A549 (cell line): ENCODE results near the gene KCNAB1. TPM values are rescaled to one million over a fixed set of nuclear protein-coding genes. Genes with fewer than 3 reads are reported as not detected.

Experiments used
- ATAC-seq, 2 experiments: fragments of 200-7000 bp in 1 of 2; fragments of >200 bp in 1 of 2; cut with Nextera tagmentation in 1 of 2; cut with Tn5 transposase in 1 of 2; 3 replicates each; pipeline versions ENCODE4 v1.8.0 to v1.9.1; 2018 to 2020; ENCODE audit warnings: mild to moderate bottlenecking in 1 of 2, moderate library complexity in 1 of 2
- CTCF ChIA-PET: fragments of 300-600 bp; sonication (Branson Sonifier 250); formaldehyde crosslinking; extraction: SDS; loops from one replicate; lab custom pipeline; 2021; ENCODE audit warnings: antibody characterized with exemption, inconsistent platforms; lab: Yijun Ruan, JAX
- POLR2A ChIA-PET: fragments of 350-600 bp; formaldehyde crosslinking; extraction: SDS; loops from one replicate; lab custom pipeline; 2021; ENCODE audit warnings: antibody characterized with exemption, inconsistent platforms; lab: Yijun Ruan, JAX
- DNase-seq, 2 experiments: peaks; one replicate each; pipeline versions ENCODE4 v3.0.0 to v3.0.0-alpha.2; 2011 to 2016; ENCODE audit warnings: low read depth in 1 of 2, low spot score in 1 of 2
- FAIRE-seq: peaks from 2 replicates; lab custom pipeline; 2011; peaks lifted over from hg19 to GRCh38; lab: Jason Lieb, UNC
- H3K27ac ChIP-seq, 2 experiments: fragments of >200 bp; sonication (Bioruptor Twin); formaldehyde crosslinking; 3 replicates each; pipeline ENCODE4 v1.5.1; 2016 to 2017
- H3K4me1 ChIP-seq: fragments of >200 bp; sonication (Bioruptor Twin); formaldehyde crosslinking; 3 replicates; pipeline ENCODE4 v1.6.1; 2016
- H3K4me2 ChIP-seq: fragments of >200 bp; sonication (Bioruptor Twin); formaldehyde crosslinking; 3 replicates; pipeline ENCODE4 v1.6.1; 2016
- H3K4me3 ChIP-seq: fragments of >200 bp; sonication (Bioruptor Twin); formaldehyde crosslinking; 3 replicates; pipeline ENCODE4 v1.5.1; 2016
- H3K9me3 ChIP-seq: fragments of >200 bp; sonication (Bioruptor Twin); formaldehyde crosslinking; 3 replicates; pipeline ENCODE4 v1.6.1; 2016
- ATOH8 ChIP-seq: fragments of 250-450 bp; sonication (Bioruptor Pico); IDR thresholded peaks from 2 replicates; pipeline ENCODE4 v1.5.0; 2020; ENCODE audit warnings: low read depth, mild to moderate bottlenecking, moderate library complexity
- BCL3 ChIP-seq: fragments of >200 bp; sonication (Bioruptor Twin); formaldehyde crosslinking; IDR thresholded peaks from 3 replicates; pipeline ENCODE4 v1.6.1; 2016
- BHLHE40 ChIP-seq: IDR thresholded peaks from 2 replicates; pipeline ENCODE4 v1.6.1; 2012; ENCODE audit warnings: low read depth, low read length, inconsistent platforms
- CEBPB ChIP-seq, 2 experiments: fragments of >200 bp in 1 of 2; sonication (Bioruptor Twin) in 1 of 2; formaldehyde crosslinking in 1 of 2; IDR thresholded peaks; 2 replicates each; pipeline ENCODE4 v1.6.1; 2012 to 2016
- CHD2 ChIP-seq: fragments of 150-350 bp; IDR thresholded peaks from 2 replicates; pipeline ENCODE4 v1.6.1; 2014; ENCODE audit warnings: low read length; ENCODE audit not compliant: partially characterized antibody
- CTCF ChIP-seq: fragments of >200 bp; sonication (Bioruptor Twin); formaldehyde crosslinking; IDR thresholded peaks from 3 replicates; pipeline ENCODE4 v1.5.1; 2016
- E2F6 ChIP-seq: IDR thresholded peaks from 2 replicates; pipeline ENCODE4 v1.6.1; 2012; ENCODE audit warnings: low read depth, borderline replicate concordance
- FOSL2 ChIP-seq, 2 experiments: fragments of 450-650 bp in 1 of 2; fragments of >200 bp in 1 of 2; sonication (Bioruptor Twin) in 1 of 2; formaldehyde crosslinking; IDR thresholded peaks; 2 replicates each; pipeline versions ENCODE4 v1.5.0 to v1.6.1; 2016 to 2020; ENCODE audit warnings: mild to moderate bottlenecking in 1 of 2, moderate library complexity in 1 of 2
- HOXB13 ChIP-seq: fragments of 250-450 bp; sonication (Bioruptor Pico); IDR thresholded peaks from 2 replicates; pipeline ENCODE4 v1.5.0; 2020; ENCODE audit warnings: low read depth, mild to moderate bottlenecking, moderate library complexity
- HOXB5 ChIP-seq: fragments of 250-450 bp; sonication (Bioruptor Pico); IDR thresholded peaks from 2 replicates; pipeline ENCODE4 v1.5.0; 2020; ENCODE audit warnings: mild to moderate bottlenecking, moderate library complexity
- MYC ChIP-seq: IDR thresholded peaks from 2 replicates; pipeline ENCODE4 v1.6.1; 2012; ENCODE audit warnings: mild to moderate bottlenecking, inconsistent platforms, low read length, improper control_type of control experiment, borderline replicate concordance
- POLR2A ChIP-seq: IDR thresholded peaks from 2 replicates; pipeline ENCODE4 v1.6.1; 2012; ENCODE audit warnings: mild to moderate bottlenecking, low read length
- SMC3 ChIP-seq: fragments of >200 bp; sonication (Bioruptor Twin); formaldehyde crosslinking; IDR thresholded peaks from 3 replicates; pipeline ENCODE4 v1.6.1; 2018; ENCODE audit warnings: inconsistent platforms
- ZFP36 ChIP-seq: fragments of 450-650 bp; IDR thresholded peaks from 2 replicates; pipeline ENCODE4 v1.6.1; 2014; ENCODE audit warnings: borderline replicate concordance; ENCODE audit not compliant: partially characterized antibody
- whole genome bisulfite sequencing: methylation state at CpG from one replicate; pipeline ENCODE4 v1.1.6; 2017; ENCODE audit errors: missing lambda C conversion rate; 5-methylcytosine and 5-hydroxymethylcytosine counted together
- polyA plus RNA-seq, 4 experiments: library from polyadenylated mRNA; depleted of rRNA in 3 of 4; stranded (reverse); fragments of >200 nt; fragmentation: RNase III in 1 of 4; extraction: RNeasy Plus Mini Kit Qiagen cat#74134 plus additional on column Dnase treatment in 1 of 4; gene quantifications; 2 replicates in 3 of 4; 3 replicates in 1 of 4; pipeline ENCODE4 v1.2.3, GENCODE V29; 2011 to 2017
- TF ChIP-seq, protein P1 (sequence below): fragments of 200-600 bp; sonication (generic); IDR thresholded peaks from 2 replicates; pipeline ENCODE4 v1.6.1; 2016; ENCODE audit warnings: antibody characterized with exemption, mild to moderate bottlenecking, moderate library complexity
- TF ChIP-seq, protein P2 (sequence below): fragments of 250-450 bp; sonication (Bioruptor Pico); IDR thresholded peaks from 2 replicates; pipeline ENCODE4 v1.5.0; 2021; ENCODE audit warnings: mild to moderate bottlenecking, moderate library complexity, borderline replicate concordance
- TF ChIP-seq, protein P3 (sequence below): fragments of >200 bp; sonication (Bioruptor Twin); formaldehyde crosslinking; IDR thresholded peaks from 2 replicates; pipeline ENCODE4 v1.6.1; 2016

Gene KCNAB1
- polyA plus RNA-seq, 2 of the 4 experiments (the other 2 are of a cell fraction) = not detected

DNA sequence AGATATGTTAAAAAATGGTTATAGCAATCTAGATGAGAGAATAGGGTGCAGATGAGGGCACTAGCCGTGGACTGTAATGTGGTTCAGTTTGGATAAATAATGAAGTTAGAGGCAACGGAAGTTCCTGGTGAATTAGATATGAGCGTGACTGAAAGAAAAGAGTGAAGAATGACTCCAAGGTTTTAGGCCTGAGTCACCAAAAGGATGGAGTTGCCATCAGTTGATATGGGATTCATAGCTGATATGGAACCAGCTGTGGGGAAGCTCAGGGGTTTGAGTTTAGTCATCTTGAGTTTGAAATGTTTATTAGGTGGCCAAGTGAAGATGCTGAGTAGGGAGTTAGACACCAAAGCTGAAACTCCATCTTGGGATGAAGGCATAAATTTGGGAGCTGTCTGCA is 368.4 kb downstream of the KCNAB1 start:
- CTCF ChIA-PET = no interaction called here
- DNase-seq (no peak), FAIRE-seq (no peak)
- H3K4me3 ChIP-seq = no peak overlapping the region
- POLR2A ChIA-PET = interaction anchor here (0.7 kb wide), 1 partner anchor 8 kb away, joined by 5 read pairs; no protein-coding TSS in a partner anchor
- H3K4me1 ChIP-seq = no peaks in the 10 kb centered on the region; the same call in 2 of the 3 replicates
- 60% methylated on average over 3 of the region's 3 CpGs for WGBS
- no peak overlapping the region for H3K4me2 ChIP-seq
- H3K9me3 ChIP-seq = no peaks in the 10 kb centered on the region
- H3K27ac ChIP-seq = no peak overlapping the region
- TF ChIP-seq HOXB13 (CRISPR knock-in tag) = no peak
- TF ChIP-seq BCL3 = no peak
- TF ChIP-seq, all 56 proteins: peak for 0
- no peak for ATAC-seq

DNA sequence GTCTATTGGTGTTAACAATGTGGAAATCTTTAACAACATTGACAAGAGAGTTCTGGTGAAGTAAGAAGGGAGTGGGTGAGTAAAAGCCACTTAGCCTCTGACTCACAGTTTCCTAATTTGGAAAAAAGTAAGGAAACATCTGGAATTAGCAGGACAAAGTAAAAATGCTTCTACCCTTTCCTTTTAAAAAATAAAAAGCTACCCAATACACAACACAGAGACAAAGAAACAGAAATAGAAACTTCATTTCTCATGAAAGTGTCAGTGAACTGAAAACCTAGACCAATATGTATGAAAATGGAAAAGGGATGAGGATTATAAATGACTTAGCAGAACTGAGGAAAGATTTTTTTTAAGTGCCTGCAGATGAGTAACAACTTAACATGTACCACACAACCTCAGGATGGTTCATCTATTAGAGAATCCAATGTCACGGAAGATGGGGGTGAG is 369.1 kb downstream of the KCNAB1 start:
- no peak overlapping the region for H3K4me3 ChIP-seq
- H3K4me1 ChIP-seq = no peaks in the 10 kb centered on the region
- POLR2A ChIA-PET = interaction anchor here (0.7 kb wide), 1 partner anchor 8 kb away, joined by 5 read pairs; no protein-coding TSS in a partner anchor
- no peak overlapping the region for H3K4me2 ChIP-seq
- CTCF ChIA-PET = interaction anchor here (1.1 kb wide), 1 partner anchor 22 kb away, joined by 3 read pairs; no protein-coding TSS in a partner anchor
- no peak overlapping the region for H3K27ac ChIP-seq
- no peaks in the 10 kb centered on the region for H3K9me3 ChIP-seq
- FAIRE-seq (no peak), ATAC-seq (no peak), DNase-seq (no peak)
- no peak for TF ChIP-seq CEBPB (IDR thresholded peaks at IDR 0.05)
- no peak for TF ChIP-seq E2F6
- TF ChIP-seq CHD2 = no peak
- TF ChIP-seq ATOH8 (CRISPR knock-in tag) = no peak
- TF ChIP-seq, protein P1, sequence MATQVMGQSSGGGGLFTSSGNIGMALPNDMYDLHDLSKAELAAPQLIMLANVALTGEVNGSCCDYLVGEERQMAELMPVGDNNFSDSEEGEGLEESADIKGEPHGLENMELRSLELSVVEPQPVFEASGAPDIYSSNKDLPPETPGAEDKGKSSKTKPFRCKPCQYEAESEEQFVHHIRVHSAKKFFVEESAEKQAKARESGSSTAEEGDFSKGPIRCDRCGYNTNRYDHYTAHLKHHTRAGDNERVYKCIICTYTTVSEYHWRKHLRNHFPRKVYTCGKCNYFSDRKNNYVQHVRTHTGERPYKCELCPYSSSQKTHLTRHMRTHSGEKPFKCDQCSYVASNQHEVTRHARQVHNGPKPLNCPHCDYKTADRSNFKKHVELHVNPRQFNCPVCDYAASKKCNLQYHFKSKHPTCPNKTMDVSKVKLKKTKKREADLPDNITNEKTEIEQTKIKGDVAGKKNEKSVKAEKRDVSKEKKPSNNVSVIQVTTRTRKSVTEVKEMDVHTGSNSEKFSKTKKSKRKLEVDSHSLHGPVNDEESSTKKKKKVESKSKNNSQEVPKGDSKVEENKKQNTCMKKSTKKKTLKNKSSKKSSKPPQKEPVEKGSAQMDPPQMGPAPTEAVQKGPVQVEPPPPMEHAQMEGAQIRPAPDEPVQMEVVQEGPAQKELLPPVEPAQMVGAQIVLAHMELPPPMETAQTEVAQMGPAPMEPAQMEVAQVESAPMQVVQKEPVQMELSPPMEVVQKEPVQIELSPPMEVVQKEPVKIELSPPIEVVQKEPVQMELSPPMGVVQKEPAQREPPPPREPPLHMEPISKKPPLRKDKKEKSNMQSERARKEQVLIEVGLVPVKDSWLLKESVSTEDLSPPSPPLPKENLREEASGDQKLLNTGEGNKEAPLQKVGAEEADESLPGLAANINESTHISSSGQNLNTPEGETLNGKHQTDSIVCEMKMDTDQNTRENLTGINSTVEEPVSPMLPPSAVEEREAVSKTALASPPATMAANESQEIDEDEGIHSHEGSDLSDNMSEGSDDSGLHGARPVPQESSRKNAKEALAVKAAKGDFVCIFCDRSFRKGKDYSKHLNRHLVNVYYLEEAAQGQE = no peak
- TF ChIP-seq CTCF = no peak
- no peak for TF ChIP-seq POLR2A
- no peak for TF ChIP-seq HOXB5 (CRISPR knock-in tag)
- 58% methylated on average over 1 of the region's 1 CpG for WGBS

DNA sequence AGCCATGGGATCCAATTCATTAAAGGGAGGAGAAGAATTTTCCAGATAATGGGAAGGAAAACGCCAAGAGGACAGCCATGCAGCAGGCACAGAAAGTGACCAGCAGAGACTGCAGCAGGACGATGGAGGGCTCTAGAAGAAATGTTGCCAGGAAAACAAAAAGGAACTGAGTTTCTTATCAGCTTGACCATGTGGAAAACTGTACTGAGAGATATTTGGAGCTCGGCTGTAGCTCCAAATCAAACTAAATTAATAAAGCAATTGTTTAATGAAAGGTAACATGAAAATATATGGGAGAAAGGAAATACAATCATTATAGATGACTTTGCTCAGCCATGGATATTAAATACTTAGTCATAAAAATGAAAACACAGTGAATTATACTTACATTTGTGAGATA is 370.8 kb downstream of the KCNAB1 start:
- CTCF ChIA-PET = no interaction called here

More for the DNA sequence above, 370.8 kb downstream of the KCNAB1 start:
- Histone ChIP-seq H3K4me2 (no peak overlapping the region), H3K9me3 (no peaks in the 10 kb centered on the region), H3K27ac (no peak overlapping the region), H3K4me3 (no peak overlapping the region), H3K4me1 (no peaks in the 10 kb centered on the region)
- TF ChIP-seq, protein P2, sequence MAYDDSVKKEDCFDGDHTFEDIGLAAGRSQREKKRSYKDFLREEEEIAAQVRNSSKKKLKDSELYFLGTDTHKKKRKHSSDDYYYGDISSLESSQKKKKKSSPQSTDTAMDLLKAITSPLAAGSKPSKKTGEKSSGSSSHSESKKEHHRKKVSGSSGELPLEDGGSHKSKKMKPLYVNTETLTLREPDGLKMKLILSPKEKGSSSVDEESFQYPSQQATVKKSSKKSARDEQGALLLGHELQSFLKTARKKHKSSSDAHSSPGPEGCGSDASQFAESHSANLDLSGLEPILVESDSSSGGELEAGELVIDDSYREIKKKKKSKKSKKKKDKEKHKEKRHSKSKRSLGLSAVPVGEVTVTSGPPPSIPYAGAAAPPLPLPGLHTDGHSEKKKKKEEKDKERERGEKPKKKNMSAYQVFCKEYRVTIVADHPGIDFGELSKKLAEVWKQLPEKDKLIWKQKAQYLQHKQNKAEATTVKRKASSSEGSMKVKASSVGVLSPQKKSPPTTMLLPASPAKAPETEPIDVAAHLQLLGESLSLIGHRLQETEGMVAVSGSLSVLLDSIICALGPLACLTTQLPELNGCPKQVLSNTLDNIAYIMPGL = no peak
- TF ChIP-seq BHLHE40 = no peak
- no peak for TF ChIP-seq FOSL2 (IDR thresholded peaks at IDR 0.05)
- no peak for TF ChIP-seq FOSL2 (CRISPR knock-in tag; IDR thresholded peaks at IDR 0.05)
- no peak for TF ChIP-seq POLR2A
- no peak for TF ChIP-seq SMC3
- TF ChIP-seq, protein P3, sequence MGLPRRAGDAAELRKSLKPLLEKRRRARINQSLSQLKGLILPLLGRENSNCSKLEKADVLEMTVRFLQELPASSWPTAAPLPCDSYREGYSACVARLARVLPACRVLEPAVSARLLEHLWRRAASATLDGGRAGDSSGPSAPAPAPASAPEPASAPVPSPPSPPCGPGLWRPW = no peak
- TF ChIP-seq ZFP36 = no peak
- no peak for TF ChIP-seq MYC
- POLR2A ChIA-PET = interaction anchor here (0.5 kb wide), 1 partner anchor 32 kb away, joined by 3 read pairs; no protein-coding TSS in a partner anchor
- FAIRE-seq (no peak), DNase-seq (no peak), ATAC-seq (no peak)
- 20% methylated on average over 3 of the region's 3 CpGs for WGBS
